NCI-H2081 (cell line): Measurements from ENCODE around the gene NCAPG.
"Not testable (repeated sequence)": the region's sequence is repeated elsewhere in the genome, so short reads cannot be mapped to it uniquely, and the experiment has no call there.

Experiments used
- DNase-seq, 2 experiments: peaks; one replicate each; lab custom pipeline; 2025; lab: John Stamatoyannopoulos, UW

NCAPG gene

GRCh38 chr4:17788956-17789355 lies 21.8 kb upstream of the NCAPG start:
- no peak for DNase-seq

- no peak for DNase-seq
Observed at GRCh38 chr4:17794730-17795129, 16.0 kb upstream of the NCAPG start.

- DNase-seq, result no peak
Observed at GRCh38 chr4:17797808-17798207, 13.0 kb upstream of the NCAPG start.

- no peak for DNase-seq
Observed at GRCh38 chr4:17805580-17806155, 5.1 kb upstream of the NCAPG start.

GRCh38 chr4:17807446-17807845 lies 3.3 kb upstream of the NCAPG start:
- no peak for DNase-seq

- DNase-seq, result no peak
Observed at GRCh38 chr4:17809667-17810066, 1.1 kb upstream of the NCAPG start.

GRCh38 chr4:17811078-17811603 lies 362 bp downstream of the NCAPG start:
- peak in 1 of 2 experiments; percentile 49 for DNase-seq

GRCh38 chr4:17812125-17812524 lies 1.3 kb downstream of the NCAPG start:
- no peak for DNase-seq

- DNase-seq, result no peak
Observed at GRCh38 chr4:17812801-17813200, 2.0 kb downstream of the NCAPG start.

GRCh38 chr4:17814140-17814539 lies 3.4 kb downstream of the NCAPG start:
- no peak for DNase-seq

GRCh38 chr4:17816142-17816541 lies 5.4 kb downstream of the NCAPG start:
- DNase-seq, result no peak

GRCh38 chr4:17817027-17817426 lies 6.2 kb downstream of the NCAPG start:
- DNase-seq, result peak; percentile 1 to 36

- no peak for DNase-seq
Observed at GRCh38 chr4:17823871-17824669, 13.3 kb downstream of the NCAPG start.

- DNase-seq, result no peak
Observed at GRCh38 chr4:17846266-17846665, 35.5 kb downstream of the NCAPG start.

- DNase-seq, result not testable (repeated sequence)
Observed at GRCh38 chr4:17850295-17850694, 39.5 kb downstream of the NCAPG start.

GRCh38 chr4:17851959-17852358 lies 41.2 kb downstream of the NCAPG start:
- DNase-seq, result no peak

GRCh38 chr4:17854036-17854435 lies 43.3 kb downstream of the NCAPG start:
- no peak for DNase-seq

- DNase-seq, result no peak
Observed at GRCh38 chr4:17859793-17860406, 49.1 kb downstream of the NCAPG start.

- DNase-seq, result not testable (repeated sequence)
Observed at GRCh38 chr4:17861906-17862305, 51.1 kb downstream of the NCAPG start.

- DNase-seq, result no peak
Observed at GRCh38 chr4:17865866-17866363, 55.1 kb downstream of the NCAPG start.

- no peak for DNase-seq
Observed at GRCh38 chr4:17866810-17867209, 56.0 kb downstream of the NCAPG start.

- DNase-seq, result no peak
Observed at GRCh38 chr4:17867276-17867675, 56.5 kb downstream of the NCAPG start.

GRCh38 chr4:17869327-17869726 lies 58.5 kb downstream of the NCAPG start:
- no peak for DNase-seq
